ENCODE measurements around the gene RCAN3. TPM values are rescaled to one million over a fixed set of nuclear protein-coding genes. Genes with fewer than 3 reads are reported as not detected.

RCAN3 gene
- total RNA-seq, 4 donors from 2014 or later = 6.0 to 22.8 (median 10.8) TPM

DNA sequence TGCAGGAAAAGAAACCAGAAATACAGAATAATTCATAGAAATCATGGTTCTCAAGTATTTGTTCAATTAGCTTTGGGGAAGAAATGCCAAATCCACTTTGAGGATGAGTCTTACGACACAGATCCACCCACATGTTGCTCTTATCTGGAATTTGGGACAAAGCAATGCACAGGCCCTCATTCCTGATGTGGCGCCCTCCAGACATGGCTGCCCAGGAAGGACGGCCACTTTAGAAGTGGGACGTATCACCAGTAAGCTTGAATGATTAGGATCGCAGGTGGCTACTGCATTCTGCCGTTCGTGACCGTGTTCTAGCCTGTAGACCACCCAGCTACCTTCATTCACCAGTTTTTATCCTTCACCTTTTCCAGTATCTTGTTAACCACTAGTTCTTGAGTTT is 33.1 kb downstream of the RCAN3 start:
- H3K27ac ChIP-seq = peak overlapping the region in 1 of 4 donors; percentile 78

DNA sequence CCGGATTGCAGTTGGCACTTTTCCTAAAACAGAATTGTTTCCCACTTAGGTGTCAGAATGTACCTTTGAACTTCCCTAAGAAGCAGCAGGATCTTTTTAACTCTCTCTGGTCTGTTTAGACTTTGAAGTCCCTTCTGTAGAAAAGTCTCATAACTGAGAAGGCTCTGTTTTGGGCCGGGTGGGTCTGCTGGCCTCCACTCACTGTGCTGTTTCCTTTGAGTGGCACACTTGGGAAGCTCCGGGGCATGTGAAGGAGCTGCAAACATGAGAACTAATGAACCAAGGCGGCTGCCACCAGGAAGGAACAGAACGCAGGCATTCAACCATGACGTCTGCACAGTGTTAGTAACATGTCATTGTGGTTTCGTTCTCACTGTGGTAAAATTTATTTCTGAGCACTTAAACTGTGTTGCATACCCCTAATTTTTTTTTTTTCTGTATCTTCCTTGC is 33.8 kb downstream of the RCAN3 start:
- DNase-seq (ENCODE audit: low spot score in 2 of 2) = no peak
- Histone ChIP-seq H3K36me3 (peaks cover 0 to 19% (median 0%) of the 10 kb centered on the region in 3 donors), H3K27me3 (no peaks in the 10 kb centered on the region), H3K9me3 (no peaks in the 10 kb centered on the region), H3K27ac (peak overlapping the region in 1 of 4 donors; percentile 78), H3K4me3 (no peak overlapping the region), H3K4me1 (peaks cover 0 to 19% (median 0%) of the 10 kb centered on the region in 4 donors)
- TF ChIP-seq EP300 (IDR thresholded peaks at IDR 0.05) (no peak), POLR2A (IDR thresholded peaks at IDR 0.05) (no peak)
- TF ChIP-seq, protein P1, sequence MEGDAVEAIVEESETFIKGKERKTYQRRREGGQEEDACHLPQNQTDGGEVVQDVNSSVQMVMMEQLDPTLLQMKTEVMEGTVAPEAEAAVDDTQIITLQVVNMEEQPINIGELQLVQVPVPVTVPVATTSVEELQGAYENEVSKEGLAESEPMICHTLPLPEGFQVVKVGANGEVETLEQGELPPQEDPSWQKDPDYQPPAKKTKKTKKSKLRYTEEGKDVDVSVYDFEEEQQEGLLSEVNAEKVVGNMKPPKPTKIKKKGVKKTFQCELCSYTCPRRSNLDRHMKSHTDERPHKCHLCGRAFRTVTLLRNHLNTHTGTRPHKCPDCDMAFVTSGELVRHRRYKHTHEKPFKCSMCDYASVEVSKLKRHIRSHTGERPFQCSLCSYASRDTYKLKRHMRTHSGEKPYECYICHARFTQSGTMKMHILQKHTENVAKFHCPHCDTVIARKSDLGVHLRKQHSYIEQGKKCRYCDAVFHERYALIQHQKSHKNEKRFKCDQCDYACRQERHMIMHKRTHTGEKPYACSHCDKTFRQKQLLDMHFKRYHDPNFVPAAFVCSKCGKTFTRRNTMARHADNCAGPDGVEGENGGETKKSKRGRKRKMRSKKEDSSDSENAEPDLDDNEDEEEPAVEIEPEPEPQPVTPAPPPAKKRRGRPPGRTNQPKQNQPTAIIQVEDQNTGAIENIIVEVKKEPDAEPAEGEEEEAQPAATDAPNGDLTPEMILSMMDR (IDR thresholded peaks at IDR 0.05) = no peak
- 37 to 40% methylated on average over 7 of the region's 7 CpGs for WGBS, 2 donors

More for the DNA sequence above, 33.1 kb downstream of the RCAN3 start:
- Histone ChIP-seq H3K4me1 (peaks cover 0 to 15% (median 0%) of the 10 kb centered on the region in 4 donors), H3K4me3 (no peak overlapping the region), H3K36me3 (peaks cover 0 to 19% (median 0%) of the 10 kb centered on the region in 3 donors), H3K9me3 (no peaks in the 10 kb centered on the region), H3K27me3 (no peaks in the 10 kb centered on the region)
- no peak for TF ChIP-seq EP300 (IDR thresholded peaks at IDR 0.05)
- no peak for TF ChIP-seq POLR2A (IDR thresholded peaks at IDR 0.05)
- TF ChIP-seq, protein P1 (IDR thresholded peaks at IDR 0.05) = no peak
- 84 to 85% methylated on average over 8 of the region's 8 CpGs for WGBS, 2 donors
- no peak for DNase-seq (ENCODE audit: low spot score in 2 of 2)

DNA sequence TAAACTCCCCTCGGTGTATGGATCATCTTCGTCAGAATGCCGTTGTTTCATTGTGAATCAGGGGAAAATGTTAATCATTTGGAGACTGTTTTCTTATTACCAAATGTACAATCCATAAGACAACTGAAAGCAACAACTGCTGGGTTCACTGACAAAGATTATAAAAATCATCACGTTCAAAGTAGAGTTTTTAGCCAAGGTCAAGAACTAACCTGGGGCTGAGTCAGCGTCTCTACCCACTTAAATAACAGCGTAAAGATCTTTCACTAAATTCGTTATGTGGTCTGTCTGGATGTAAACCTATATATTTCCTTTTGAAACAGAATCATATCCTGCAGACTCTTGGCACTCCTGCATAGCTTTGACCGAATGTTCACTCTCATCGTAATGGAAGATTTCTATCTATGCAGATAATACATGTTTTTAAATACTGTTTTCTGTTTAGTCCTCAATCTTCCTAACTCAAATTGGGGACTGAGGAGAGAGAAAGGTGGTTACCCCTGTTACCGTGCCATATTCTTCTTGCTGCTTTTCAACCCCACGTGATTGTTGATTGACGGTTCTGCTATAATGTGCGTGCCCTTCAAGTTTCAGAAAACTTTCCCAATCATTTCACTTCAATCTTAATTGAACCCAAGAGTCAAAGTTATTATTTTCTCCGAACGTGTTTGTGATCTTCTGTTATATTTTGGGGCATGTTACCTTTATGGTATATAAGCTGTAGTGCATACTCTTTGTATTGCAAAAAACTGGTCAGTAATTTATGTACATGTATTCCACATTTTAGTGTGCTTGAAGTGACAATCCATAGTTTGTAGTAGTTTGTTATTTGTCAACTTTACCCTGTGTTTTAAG is 37.6 kb downstream of the RCAN3 start:
- H3K4me1 ChIP-seq = peaks cover 0 to 23% (median 0%) of the 10 kb centered on the region in 4 donors
- H3K9me3 ChIP-seq = no peaks in the 10 kb centered on the region
- TF ChIP-seq EP300 (IDR thresholded peaks at IDR 0.05) = no peak
- TF ChIP-seq, protein P1 (IDR thresholded peaks at IDR 0.05) = no peak
- TF ChIP-seq POLR2A (IDR thresholded peaks at IDR 0.05) = no peak
- 82 to 85% methylated on average over 15 of the region's 15 CpGs for WGBS, 2 donors
- peaks cover 0 to 7% (median 0%) of the 10 kb centered on the region in 3 donors for H3K36me3 ChIP-seq
- no peaks in the 10 kb centered on the region for H3K27me3 ChIP-seq
- peak overlapping the region in 1 of 4 donors; percentile 45 for H3K27ac ChIP-seq
- DNase-seq (ENCODE audit: low spot score in 2 of 2) = no peak
- H3K4me3 ChIP-seq = no peak overlapping the region

DNA sequence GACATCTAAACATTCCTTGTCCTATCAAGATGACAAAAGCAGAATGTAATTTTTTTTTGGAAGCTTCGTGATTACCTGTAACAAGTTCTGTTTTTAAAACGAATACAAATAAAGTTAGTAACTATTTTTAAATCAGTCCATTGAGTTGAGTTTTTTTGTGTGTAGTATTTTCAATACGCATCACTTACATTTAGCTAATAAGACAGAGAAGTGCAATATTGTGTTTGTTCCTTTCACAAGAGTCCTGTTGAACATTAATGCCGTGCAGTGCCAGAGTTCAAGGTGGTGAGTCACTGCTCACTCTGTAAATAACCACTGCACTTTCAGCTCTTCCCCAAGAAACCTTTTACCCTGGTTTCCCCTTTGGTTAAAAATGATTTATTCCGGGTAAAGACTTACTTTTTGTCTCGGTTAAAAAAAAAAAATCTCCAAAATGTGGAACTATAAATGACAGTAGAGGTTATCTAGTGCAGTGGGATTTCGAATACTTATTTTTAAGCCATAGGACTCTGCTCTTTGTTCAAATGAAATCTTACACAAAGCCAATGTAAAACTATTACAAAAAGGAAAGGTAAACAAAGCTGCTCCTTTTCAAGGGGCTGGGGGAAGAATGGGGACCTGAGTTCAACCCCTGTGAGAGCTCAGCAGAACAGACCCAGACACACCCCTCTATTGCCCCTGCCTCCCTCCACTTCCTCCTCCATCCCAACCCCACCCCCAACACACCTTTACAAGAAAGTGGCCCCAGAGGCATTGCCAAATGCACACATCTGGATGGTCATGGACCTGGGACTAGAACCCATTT is 38.5 kb downstream of the RCAN3 start:
- H3K4me1 ChIP-seq = peaks cover 0 to 17% (median 0%) of the 10 kb centered on the region in 4 donors

More for the DNA sequence above, 38.5 kb downstream of the RCAN3 start:
- Histone ChIP-seq H3K27ac (peak overlapping the region in 1 of 4 donors; percentile 45), H3K9me3 (no peaks in the 10 kb centered on the region), H3K27me3 (no peaks in the 10 kb centered on the region), H3K36me3 (no peaks in the 10 kb centered on the region), H3K4me3 (no peak overlapping the region)
- 53 to 58% methylated on average over 7 of the region's 7 CpGs for WGBS, 2 donors
- TF ChIP-seq EP300 (IDR thresholded peaks at IDR 0.05) (no peak), POLR2A (IDR thresholded peaks at IDR 0.05) (no peak)
- TF ChIP-seq, protein P1 (IDR thresholded peaks at IDR 0.05) = no peak
- no peak for DNase-seq (ENCODE audit: low spot score in 2 of 2)

All from tibial nerve (tissue), 4 donors.